Sigmoid colon (tissue), 4 donors: Measurements from ENCODE around the gene DPP6.

Experiments used
- EP300 ChIP-seq, 4 donors: sonication (generic); formaldehyde crosslinking; IDR thresholded peaks; one replicate each; pipeline ENCODE4 v1.6.1; 2017; ENCODE audit warnings: antibody characterized with exemption in 4 of 4
- POLR2A ChIP-seq, 2 donors: fragments of 450-650 bp; IDR thresholded peaks; one replicate each; pipeline ENCODE4 v1.6.1; 2016; ENCODE audit warnings: antibody characterized with exemption in 2 of 2, mild to moderate bottlenecking in 2 of 2, moderate library complexity in 2 of 2
- POLR2AphosphoS5 ChIP-seq, 4 donors: sonication (generic); formaldehyde crosslinking; IDR thresholded peaks; one replicate each; pipeline ENCODE4 v1.6.1; 2017; ENCODE audit warnings: antibody characterized with exemption in 4 of 4
- TF ChIP-seq, protein P1 (sequence below), 4 experiments: fragments of 450-650 bp in 3 of 4; fragments of 200-600 bp in 1 of 4; IDR thresholded peaks; one replicate each; pipeline ENCODE4 v1.5.1; 2016 to 2019; ENCODE audit warnings: antibody characterized with exemption in 4 of 4, mild to moderate bottlenecking in 3 of 4, moderate library complexity in 2 of 4

- TF ChIP-seq, protein P1, sequence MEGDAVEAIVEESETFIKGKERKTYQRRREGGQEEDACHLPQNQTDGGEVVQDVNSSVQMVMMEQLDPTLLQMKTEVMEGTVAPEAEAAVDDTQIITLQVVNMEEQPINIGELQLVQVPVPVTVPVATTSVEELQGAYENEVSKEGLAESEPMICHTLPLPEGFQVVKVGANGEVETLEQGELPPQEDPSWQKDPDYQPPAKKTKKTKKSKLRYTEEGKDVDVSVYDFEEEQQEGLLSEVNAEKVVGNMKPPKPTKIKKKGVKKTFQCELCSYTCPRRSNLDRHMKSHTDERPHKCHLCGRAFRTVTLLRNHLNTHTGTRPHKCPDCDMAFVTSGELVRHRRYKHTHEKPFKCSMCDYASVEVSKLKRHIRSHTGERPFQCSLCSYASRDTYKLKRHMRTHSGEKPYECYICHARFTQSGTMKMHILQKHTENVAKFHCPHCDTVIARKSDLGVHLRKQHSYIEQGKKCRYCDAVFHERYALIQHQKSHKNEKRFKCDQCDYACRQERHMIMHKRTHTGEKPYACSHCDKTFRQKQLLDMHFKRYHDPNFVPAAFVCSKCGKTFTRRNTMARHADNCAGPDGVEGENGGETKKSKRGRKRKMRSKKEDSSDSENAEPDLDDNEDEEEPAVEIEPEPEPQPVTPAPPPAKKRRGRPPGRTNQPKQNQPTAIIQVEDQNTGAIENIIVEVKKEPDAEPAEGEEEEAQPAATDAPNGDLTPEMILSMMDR (IDR thresholded peaks at IDR 0.05) = peak; percentile 26 to 60 (median 42)
- no peak for TF ChIP-seq POLR2A (IDR thresholded peaks at IDR 0.05)
- TF ChIP-seq POLR2AphosphoS5 (IDR thresholded peaks at IDR 0.05) = no peak
- no peak for TF ChIP-seq EP300 (IDR thresholded peaks at IDR 0.05)
These were observed 875.5 kb downstream of the DPP6 start for GRCh38 chr7:154927624-154928125.
